CD1c-positive myeloid dendritic cell (primary cell): Measurements from ENCODE around the gene RPA3.

Experiments used
- DNase-seq: peaks from one replicate; pipeline ENCODE4 v3.0.0-alpha.2; 2016; ENCODE audit errors: extremely low spot score

Gene RPA3

DNA sequence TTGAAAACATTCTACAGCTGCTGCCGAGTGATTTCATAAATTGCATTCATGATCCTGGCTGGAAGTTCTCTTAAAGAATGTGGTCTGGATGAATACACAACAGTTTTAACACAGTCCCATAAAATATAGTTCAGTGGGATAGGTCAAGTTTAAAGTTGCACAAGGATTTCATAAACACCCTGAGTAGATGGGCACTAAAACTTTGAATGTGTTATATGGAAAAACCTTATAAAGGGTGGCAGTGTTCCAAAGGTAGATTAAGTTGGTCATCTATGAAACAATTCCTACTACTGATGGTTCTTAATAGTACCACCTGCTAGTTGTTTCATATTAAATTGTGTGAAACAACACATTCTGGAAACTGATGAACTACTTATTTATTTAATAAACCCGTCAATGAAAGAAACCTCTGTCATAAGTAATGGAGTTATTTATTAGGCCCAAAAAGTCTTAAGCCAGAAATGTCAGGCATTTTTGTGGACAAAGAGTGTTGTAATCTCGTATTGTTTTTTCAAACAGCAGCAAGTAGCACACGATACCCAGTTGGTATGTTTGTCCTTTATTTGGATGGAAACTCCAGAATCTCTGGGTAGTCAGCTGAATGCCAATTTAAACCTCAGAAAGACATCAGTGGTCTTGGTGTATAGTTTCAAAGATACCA is 14.3 kb upstream of the RPA3 start:
- no peak for DNase-seq

DNA sequence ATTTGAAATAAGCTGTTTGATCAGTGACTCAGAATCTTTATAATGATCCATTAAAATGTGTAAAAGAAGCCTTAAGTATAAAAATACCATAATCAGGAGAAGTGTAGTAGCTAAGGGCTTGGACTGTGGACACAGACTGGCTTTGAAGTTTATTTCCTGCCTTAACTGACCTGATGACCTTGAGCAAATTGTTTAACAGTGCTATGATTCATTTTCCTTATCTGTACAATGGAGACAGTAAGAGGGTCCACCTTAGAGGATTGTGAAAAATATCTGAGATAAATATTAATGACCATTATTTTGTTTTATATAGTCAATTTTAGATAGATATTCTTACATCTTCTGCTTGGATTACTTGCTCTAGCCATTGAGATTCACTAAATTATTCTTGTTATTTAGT is 13.3 kb upstream of the RPA3 start:
- no peak for DNase-seq

DNA sequence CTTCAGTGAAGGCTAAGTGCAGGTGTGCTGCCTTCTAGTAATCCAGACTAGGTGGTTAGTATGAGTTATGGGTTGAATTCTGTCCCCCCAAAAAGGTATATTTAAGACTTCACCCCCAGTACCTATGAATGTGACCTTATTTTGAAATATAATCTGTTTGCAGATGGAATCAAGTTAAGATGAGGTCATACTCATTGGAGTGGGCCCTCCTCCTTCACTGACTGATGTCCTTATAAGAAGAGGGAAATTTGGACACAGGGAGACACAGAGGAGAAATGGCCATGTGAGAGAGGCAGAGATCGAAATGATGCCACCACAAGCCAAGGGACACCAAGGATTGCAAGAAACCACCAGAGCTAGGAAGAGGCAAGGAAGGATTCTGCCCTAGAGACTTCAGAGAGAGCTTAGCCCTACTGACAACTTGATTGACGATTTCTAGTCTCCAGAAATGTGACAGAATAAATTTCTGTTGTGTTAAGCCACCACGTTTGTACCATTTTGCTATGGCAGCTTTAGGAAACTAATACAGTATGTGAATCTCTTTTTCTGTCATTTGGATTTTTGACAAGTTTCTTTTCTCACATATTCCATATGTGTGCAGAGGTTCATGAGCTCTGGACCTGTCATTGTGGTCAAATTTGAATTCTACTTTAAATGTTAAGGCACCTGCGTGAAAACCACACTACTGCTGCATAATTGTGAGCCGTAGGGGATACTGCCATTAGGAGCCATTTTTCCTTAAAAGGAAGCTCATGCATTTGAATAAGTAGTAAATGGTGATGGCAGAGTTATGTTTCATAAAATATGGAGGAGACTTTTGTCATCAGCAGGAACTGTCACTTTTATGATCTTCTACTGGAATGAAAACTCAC is 2.6 kb upstream of the RPA3 start:
- DNase-seq, result no peak

DNA sequence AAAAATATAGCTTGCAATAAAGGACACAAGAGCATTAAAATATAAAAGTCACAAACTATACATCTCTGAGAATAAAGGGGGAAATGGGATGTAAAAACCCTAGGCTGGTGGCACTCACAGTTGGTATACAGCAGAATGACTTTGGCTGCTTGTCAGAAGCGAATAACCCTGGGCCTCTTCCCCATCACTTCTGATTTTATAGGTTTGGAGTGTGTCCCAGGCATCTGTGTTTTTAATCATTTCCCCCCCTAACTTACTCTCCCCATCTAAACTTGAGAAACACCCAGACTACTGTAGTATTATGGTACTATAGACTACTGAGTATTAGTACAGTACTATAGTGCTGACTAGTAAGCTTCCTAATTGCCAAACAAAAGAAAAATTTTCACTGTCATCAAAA is 1.8 kb upstream of the RPA3 start:
- no peak for DNase-seq

DNA sequence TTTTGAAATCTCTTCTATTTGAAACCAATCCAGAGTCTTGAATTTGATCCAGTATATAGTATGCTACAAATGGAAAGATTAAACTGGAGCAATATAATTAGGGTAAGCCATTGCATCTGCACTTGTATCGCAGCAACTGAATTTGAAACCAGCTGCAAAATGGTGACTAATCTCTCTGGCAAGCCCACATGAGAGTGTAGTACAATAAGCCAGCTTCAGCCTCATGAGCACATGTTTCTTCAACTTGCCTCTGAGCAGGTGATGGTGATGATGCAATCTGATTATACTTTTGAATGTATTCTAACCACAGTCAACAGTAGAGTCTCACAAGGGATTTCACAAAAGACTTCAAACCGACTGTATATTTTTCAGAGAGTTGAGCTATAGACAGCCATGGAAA is 829 bp upstream of the RPA3 start:
- DNase-seq, result no peak

DNA sequence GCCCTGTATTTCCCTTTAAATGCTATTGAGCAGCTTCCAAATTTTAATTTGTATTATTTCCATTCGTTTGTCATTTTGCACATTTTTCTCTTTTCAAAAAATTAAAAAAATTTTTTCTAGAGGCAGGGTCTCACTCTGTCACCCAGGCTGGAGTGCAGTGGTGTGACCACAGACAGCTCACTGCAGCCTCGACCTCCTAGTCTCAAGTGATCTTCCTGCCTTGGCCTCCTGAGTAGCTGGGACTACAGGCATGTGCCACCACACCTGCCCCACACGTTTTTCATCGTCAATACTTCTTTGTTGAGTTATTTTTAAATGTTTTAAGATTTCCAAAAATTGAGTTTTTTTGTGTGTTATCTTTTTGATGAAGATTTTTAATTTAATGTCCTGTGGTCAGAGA is 4.7 kb downstream of the RPA3 start:
- DNase-seq, result no peak

DNA sequence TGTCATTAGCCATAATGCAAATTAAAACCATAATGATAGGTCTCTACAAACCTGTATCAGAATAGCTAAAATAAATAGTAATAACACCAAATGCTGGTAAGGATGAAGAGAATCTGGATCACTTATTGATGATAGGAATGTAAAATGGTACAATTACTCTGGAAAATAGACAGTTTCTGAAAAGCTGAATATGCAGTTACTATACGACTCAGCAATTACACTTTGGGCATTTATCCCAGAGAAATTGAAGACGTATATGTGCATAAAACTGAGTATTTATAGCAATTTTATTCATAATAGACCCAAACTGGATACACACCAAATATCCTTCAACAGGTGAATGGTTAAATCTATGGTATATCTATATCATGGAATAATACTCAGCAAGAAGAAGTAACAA is 7.9 kb downstream of the RPA3 start:
- no peak for DNase-seq

DNA sequence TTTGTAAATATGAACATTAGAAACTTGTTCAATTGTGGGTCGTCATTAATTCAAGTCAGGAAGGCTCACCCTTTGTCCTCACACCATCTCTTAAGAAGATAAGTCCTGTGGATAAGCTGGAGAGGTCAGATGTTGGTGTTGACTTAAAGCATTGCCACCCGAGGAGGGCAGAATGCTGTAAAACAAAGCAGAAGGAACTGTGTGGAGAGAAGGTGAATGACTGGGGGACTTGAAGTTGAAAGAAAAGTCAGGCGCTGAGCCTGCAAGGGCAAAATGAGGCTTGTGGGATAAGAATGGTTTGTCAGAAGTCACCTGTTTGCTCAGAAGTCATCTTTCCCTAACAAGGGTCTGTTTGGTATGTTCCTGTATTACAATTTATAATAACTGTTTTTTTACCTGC is 9.1 kb downstream of the RPA3 start:
- DNase-seq, result no peak

DNA sequence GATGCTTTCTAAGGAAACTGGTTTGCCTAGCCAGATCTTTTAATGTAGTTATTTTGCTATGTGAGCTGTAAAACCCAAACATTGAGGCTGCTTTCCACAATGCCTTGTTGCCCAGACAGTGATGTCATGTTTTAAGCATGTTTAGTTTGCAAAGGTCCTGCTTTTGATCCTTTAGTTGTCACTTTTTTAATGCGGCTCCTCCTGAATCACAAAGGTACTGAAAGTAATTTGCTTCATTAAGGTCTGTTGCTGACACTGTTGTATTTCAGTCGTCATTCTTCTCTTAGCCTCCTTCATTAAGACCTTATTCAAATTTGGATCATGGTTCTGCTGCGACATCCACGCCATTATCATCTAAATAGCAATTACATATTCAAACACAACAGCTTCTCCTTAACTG is 10.6 kb downstream of the RPA3 start:
- no peak for DNase-seq

DNA sequence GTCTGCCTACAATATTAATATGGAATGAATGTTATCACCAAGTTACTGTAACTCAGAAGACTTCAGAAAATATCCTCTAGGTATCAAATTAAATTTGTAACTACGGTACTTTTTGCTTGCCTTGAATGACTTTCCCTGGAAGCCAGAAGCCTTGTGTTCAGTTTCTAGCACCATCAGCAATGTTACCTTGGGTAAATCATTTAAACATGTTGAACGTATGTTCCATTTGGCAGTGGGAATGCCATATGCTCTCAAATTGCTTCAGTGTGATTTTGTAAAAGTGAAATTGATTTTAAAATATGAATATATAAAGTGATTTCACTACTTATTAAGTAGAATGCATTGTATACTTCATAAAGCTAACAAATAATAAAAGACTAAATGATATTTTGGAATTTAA is 11.2 kb downstream of the RPA3 start:
- no peak for DNase-seq

DNA sequence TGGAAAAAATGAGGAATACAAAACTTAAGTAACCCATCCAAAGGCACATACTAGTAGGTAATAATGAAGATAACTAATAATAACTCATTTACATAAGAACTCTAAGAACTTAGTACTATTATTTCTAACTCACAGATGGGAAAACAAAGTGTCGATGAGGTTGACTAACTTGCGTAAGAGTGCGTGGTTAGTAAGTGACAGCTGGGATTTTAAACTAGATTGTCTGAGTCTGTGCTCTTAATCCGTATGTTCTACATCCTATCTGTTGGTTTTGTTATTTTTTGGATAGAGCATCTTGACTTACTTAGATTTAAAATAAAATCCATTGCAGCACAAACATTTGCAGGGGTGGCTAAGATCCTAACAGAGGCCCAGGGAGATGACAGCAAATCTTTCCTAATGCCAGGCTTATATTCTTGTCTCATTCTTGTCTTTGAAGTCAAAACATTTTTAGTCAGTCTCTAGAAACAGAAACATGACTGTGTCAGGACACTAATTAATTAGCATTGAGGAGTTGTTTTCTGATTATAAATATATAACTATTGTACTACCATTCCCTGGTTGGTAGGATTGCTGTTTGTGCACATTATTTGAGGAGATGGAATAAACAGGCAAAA is 11.7 kb downstream of the RPA3 start:
- no peak for DNase-seq

DNA sequence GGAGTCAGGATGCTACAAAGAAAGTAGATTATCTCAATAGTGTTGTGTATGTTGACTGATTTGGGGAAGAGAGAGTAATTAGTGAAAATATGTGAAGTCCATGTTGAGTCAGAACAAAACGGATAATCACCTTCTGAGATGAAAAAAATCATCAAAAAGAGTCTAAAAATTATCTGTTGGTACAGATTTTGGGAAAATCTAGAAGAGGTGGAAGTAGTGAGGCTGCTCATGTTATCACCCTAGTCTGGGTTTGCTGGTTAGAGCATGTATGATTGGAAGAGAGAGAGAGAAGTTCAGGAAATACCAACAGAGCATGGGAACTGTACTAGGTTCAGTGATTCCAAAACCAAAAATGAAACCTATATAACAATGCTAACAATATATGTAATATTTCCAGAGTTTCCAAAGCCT is 12.3 kb downstream of the RPA3 start:
- no peak for DNase-seq

DNA sequence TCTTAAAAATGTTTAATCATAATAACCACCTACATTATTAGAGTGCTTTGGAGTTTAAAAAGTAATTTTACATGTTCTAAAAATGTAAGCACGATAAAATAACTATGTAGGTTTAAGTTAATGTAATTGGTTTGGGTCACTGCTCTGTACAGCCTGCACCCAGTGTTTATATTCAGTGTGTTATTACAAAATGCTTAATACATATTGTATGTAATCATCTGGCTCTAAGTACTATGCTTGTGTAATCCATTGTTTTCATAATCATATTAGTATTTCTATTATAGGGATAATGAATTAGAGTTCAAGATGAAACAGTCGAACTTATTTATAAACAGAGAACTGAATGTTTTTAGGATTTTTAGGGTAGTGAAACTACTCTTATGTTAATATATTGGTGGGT is 13.1 kb downstream of the RPA3 start:
- DNase-seq, result no peak

DNA sequence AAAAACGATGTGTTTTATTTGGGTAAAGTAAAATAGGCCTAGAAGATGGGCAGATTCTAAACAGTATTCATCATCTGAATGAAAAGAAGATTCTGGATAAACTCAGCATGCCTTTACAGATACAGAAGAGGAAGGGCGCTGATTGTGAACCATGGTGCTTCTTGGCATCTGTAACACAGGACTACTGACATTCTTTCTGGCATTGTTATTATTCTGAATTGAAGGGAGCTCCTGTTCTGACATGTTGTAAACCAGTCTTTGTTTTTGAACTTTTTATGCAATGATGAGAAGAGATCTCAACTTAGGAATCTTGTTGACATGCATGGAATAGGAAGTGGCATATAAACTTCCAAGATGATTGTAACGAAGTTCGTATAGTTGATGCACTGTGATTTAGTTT is 13.5 kb downstream of the RPA3 start:
- DNase-seq, result no peak

DNA sequence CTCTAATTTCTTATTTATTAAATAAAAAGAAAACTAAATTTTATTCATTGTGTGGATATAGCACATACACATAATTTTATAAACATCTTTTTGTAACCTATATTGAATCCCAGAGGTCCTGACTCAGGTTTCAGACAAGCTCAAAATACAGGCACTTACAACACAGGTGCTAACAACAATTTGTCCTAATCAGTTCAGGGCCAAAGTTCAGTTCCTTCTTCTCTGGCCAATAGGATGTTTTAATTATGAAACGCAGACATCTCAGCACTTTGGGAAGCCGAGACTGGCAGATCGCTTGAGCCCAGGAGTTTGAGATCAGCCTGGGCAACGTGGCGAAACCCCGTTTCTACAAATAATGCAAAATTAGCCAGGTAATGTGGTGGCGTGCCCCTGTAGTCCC is 15.0 kb downstream of the RPA3 start:
- DNase-seq, result no peak

DNA sequence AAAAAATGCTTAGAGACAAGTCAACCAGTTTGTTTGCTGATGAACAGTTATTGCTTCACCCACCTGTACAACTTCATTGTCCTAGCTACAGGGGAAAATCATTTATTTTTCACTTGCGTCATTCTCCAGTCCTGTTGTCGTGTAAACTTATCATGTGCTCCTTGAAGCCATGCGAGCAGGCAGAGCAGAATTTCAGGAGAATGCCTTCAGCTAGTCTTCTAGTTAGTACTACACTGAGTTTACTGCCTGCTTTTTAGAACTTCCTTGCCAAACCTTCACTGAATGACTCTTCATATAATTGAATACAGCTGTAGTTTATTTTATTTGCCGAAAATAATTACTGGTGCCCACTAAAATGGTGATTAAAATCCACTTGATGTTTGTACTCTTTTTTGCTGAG is 15.6 kb downstream of the RPA3 start:
- DNase-seq, result no peak

DNA sequence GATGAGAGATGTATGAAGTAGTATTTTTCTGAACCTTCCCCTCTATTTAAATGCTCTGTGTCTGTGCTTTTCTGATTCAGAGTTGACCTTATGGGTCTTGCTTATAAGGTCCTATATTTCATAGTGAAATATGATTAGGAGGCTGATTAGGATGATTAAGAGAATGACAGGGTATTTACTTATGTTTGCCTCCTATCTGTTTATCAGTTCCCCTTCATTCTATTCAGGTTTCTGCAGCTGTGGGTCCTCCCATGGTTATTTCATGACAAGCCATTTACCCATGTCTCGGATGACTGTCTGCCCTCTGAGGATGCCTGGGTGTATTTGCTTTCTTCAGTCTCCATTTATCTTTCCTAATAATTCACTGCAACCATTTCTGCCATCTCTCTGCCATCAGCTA is 16.9 kb downstream of the RPA3 start:
- DNase-seq, result no peak

DNA sequence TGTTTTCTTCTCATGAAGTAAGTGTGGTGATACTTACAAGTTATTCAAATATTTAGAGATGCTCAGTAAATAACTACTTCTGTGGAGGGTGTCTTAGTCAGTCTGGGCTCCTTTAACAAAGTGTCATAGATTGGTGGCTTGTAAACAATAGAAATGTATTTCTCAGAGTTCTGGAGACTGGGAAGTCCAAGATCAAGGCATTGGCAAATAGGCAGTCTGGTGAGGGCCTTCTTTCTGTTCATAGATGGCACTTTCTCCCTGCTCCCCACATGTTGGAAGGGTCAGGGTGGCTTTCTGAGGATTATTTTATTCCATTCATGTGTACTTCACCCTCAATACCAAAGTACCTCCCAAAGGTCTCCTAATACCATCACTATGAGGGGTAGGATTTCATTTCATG is 18.4 kb downstream of the RPA3 start:
- DNase-seq, result no peak

DNA sequence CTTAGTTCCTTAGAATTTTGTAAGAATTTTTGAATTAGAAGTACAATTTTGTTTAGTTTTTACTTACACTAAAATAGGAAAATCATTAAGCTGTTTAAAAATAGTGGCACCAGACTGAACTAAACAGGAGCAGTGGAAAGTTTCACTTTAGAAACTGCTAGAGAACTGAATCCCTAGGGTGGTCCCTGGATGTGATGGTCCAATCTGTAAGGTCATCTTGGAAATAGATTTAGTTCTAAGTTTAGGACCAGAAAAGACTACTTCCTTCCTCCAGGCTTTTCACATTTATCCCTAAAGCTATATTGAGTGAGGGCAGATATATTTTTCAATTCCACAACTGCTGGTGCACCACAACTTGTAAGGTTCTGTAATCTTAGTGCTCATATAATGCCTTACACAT is 19.0 kb downstream of the RPA3 start:
- no peak for DNase-seq

DNA sequence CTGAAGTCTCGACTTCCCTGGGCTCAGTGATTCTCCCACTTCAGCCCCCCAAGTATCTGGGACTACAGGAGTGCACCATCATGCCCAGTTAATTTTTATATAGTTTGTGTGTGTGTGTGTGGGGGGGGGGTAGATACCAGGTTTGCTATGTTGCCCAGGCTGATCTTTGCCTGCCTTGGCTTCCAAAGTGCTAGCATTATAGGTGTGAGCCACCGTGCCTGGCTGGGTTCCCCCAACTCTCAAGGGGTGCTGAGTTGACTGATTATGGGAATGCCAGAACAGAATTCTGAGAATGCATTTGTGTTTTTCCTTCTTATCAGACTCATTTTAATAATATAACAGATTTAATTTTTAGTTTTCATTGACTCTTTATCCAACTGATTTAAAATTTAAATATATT is 19.5 kb downstream of the RPA3 start:
- no peak for DNase-seq

DNA sequence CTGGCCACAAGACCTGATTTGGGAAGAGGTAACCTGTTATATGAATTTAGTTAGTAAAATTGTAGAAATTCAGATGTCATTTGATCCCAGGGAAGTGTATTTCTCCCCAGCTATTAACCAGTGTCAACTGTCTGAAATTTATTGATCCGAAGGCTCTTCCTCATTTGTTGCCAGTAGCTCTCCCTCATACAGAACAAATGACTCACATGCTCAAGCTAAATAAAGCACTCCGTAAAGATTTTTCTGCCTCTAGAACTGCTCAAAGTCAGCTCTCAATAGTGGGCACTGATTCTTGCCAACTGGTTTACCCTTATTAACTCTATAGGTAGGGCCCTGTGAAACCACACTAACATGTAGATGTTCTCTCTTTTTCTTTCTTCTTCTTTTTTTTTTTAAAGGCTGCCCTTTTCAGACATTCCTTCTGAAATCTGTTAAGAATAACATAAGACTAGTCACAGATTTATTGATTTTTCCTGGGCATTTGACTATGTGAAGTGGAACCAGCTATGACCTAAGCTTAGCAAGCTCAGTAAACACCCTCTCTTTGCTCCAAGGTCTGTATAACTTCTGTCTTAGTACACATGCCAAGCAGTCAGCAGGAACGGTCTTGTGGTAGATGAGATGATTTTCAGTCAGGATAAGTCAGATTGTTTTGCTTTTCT is 21.8 kb downstream of the RPA3 start:
- DNase-seq, result no peak

DNA sequence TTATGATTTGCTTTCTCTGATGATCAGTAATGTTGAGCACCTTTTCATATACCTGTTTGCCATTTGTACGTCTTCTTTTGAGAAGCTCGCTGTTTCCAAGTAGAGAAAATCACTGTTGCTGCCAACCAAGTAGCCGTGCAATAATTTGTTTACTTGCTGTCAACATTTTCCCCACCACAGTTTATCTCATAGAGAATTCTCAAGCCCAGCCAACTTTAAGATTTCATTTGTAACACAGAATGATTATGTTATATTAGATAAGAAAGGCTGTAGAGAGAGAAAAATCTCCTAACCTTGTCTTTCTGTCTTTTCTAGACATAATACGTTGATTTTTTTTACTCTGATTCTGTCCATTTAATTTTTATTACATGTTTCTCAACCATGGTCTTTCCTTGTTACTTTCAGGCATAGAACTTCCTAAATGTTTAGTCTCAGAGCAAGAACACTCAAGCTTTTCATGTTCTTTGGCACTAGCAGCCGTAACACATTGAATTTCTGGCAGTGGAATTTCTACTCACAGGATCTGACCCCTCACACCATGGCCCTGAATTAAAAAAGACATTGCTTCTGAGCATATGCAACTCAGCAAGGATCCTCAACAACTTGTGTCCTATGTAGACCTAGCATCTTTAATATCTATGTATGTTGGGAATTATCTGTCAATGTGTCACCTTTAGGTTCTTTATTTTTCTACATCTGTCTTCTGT is 23.1 kb downstream of the RPA3 start:
- no peak for DNase-seq
